ENCODE data around the gene SRD5A1.

The SRD5A1 gene

DNA sequence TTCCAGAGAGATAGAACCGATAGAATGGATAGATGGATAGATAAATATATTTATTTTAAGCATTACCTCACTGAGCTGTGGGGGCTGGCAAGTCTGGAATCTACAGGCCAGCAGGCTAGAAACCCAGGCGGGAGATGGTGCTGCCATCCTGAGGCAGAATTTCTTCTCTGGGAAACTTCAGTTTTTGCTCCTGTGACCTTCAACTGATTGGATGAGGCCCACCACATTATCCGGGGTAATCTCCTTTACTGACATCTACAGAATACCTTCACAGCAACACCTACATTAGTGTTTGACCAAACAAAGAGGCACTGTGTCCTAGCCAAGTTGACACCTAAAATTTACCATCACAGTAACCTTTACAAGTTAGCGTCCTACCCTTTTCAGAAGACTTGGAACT is 50.8 kb downstream of the SRD5A1 start:
- DNase-seq (ENCODE audit: low read depth): no peak

DNA sequence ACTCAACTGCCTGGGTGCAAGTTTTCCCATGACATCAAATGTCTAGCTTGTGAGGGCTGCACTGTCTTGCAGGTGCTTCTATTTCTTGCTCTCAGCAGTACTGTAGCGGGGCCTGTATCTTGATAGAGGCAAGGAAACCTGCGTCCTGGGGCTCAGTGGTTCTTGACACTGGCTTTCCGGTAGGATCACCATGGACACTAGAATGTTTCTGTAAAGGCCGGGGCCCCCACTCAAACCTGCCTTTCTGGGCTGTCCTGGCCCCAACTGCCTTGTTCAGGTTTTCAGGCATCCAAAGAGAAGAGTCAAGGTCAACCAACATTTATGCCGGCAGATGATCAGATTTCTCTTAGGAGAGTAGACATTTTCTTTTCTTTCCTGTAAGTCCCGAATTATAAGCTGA is 53.3 kb downstream of the SRD5A1 start:
- no peak for DNase-seq (ENCODE audit: low read depth)

DNA sequence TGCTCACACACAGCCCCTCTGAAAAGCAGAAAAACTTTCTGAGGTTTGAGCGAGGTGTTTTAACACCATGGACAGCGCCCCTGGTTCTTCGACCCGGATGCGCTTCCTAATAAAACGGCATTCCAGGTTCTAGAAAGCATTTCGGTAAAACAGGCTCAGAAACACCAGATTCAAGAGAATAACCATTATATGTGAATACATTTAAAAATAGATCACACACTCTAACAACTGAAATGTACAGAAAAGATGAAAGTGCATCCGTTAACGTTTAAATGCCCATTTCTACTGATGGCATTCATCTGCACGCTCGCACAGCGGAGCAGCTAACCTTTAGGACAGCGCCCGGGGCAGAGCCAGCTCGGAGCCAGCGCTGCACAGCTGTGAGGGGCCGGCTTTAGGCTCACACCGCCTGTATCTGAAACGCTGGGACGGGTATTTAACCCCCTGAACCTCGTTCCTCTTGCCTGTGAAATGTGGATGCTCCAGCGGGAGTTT is 53.7 kb downstream of the SRD5A1 start:
- no peak for DNase-seq (ENCODE audit: low read depth)

DNA sequence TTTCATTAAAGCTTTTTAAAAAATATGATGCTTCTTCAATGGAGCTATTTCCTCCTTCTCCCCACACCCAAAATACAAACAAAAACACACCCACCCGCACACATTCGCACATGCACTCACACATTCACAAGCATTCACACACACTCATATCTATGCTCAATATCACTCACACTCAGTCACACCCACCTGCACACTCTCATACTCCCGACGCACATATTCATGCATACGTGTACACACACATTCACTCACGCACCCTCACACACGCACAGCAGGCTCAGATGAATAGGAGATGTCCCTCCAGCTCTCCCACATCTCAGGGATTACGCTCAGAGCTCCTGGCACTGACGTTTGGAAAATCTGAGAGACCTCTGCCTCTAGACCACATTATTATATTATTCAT is 54.3 kb downstream of the SRD5A1 start:
- DNase-seq (ENCODE audit: low read depth): no peak

DNA sequence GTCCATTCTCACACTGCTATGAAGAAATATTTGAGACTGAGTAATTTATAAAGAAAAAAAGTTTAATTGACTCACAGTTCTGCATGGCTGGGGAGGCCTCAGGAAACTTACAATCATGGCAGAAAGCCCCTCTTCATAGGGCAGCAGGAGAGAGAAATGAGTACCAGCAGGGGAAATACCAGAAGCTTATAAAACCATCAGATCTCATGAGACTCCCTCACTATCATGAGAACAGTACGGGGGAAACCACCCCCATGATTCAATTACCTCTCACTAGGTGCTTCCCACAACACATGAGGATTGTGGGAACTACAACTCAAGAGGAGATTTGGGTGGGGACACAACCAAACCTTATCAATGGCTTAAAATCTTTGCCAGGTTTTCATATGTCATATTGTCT is 59.7 kb downstream of the SRD5A1 start:
- DNase-seq (ENCODE audit: low read depth): no peak

DNA sequence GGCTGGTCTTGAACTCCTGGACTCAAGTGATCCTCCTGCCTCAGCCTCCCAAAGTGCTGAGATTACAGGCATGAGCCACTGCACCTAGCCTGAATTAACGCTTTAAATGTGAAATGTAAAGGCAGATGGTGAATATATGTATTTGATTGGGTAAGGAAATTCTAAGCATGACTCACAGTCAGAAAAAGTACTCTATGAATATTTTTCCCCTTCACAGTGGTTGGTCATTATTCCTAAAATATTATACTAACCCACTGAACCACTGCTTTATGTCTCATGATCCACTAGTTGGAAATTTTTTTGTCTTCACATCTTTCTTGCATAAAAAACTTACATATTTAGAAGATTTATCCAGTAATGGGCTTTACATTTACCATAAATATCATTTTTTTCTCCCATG is 65.5 kb downstream of the SRD5A1 start:
- no peak for DNase-seq (ENCODE audit: low read depth)

DNA sequence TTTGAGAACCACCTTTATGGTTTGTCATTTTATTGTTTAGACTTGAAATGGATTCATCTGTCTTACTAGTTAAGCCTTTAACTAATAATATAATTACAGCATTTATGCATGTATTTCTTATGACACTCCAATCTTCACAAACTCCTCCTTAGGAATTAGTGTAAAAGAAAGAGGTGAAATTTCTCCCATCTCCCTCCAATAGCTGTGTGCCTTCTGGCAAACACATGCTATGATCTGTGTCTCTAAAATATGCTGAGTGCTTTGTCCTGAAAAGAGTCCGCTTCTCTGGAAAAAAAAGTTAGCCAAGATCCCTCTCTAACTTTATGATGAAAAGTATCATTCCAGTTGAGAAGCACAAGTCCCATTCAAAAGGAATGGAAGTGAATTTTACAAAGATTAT is 66.1 kb downstream of the SRD5A1 start:
- DNase-seq (ENCODE audit: low read depth): no peak

DNA sequence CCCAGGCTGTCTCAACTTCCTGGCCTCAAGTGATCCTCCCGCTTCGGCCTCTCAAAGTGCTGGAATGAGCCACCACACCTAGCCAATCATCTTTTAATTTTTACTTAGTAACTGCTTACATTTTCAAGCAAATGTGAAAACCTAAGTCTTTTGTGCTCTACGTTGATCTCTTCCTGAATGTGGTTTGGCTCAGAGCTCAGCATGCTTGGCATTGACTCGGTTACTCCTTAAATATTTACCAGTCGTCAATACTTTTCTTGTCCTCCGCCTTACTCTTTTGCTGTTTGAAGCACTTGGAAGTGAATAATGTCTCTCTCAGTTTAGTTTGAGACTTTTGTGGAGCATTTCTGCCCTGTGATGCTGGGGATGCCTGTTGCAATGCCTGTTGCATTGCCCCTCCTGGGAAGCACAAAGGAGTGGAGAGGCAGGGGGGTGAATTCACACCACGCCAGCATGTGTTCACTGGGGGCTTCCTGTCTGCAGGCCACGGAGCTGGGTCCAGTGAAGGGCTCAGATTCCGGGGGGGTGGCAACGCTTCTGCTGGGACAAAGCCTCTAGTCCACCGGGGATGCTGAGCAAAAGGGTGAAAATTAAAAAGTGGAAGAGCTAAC is 66.9 kb downstream of the SRD5A1 start:
- no peak for DNase-seq (ENCODE audit: low read depth)

DNA sequence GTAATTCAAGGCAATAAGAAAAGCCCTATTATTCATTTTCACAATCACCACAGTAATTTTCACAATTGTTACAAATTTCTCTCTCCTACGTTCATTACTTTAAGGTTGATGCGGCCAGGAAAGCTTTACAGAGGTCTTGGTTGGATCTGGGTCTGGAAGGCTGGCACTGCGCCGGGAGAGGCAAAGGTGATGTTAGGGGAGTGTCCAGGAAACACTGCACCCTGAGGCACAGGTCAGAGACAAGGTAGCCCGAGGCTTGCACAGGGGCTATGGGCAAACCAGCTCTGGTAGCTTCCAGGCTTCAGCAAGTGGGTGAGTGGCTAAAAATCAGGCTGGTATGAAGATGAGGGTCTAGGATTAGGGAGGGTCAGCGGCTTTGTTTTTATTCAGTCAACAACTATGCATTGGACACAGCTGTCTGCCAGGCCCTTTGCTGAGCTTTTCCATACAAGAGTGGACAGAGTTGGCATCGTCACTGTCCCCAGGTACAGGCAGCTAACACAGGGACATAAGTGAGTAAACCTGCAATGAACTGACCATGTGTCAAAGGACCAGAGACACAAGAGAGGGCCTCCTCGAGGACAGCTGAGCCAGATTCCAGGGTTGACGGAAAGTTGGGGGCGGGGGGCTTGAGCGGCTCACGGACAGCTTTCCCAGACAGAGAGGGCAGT is 67.6 kb downstream of the SRD5A1 start:
- DNase-seq (ENCODE audit: low read depth): no peak

DNA sequence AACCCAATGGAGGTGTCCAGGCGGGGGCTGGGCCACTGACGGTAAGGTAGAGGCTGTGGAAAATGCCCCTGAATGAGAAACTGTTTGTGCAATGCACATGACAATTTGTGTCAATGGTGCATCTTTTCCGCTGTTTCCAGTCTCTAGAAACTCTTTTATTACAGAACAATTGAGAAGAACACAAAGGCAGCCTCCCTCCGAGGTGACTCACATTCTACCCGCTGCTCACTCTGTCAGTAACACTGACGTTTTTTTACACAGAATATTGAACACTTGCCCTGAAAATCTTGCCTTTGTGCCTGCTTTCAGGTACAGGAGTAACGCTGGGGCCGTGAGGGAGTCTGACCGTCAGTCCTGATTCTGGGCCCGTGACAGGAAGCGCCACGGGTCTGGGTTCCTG is 68.3 kb downstream of the SRD5A1 start:
- no peak for DNase-seq (ENCODE audit: low read depth)

DNA sequence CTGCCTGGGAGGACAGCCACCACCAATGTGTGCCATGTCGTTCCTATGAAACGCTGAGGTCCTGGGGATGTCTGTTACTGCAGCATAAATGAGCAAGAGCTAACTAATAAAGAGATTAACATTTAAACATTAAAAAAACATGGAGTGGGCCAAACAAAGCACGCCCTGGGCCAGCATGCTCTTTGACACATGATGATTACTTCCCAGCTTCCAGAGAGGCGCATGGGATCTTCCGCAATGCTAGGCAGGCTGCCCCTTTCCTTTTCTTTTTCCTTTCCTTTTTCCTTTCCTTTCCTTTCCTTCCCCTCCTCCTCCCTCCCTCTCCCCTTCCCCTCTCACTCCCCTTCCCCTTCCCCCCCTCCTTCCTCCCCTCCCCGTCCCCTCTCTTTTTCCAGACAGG is 69.4 kb downstream of the SRD5A1 start:
- no peak for DNase-seq (ENCODE audit: low read depth)

DNA sequence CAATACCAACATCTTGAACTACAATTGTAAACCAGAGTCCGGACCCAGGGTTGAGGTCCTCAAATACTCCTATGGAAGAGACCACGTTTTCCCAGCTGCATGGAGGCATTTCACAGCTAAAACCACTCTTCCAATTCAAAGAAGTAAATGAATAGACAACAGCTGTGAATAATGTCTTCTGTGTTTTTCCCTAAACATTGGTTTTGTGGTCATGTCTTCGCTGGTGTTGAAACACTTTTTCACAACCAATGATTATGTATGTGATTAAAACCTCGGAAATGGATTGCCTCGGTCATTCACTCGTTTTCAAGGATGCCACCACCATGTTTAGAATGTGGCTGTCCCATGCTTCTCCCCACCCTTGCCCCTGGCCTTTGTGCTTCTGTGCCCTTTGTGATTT is 70.6 kb downstream of the SRD5A1 start:
- DNase-seq (ENCODE audit: low read depth): no peak

DNA sequence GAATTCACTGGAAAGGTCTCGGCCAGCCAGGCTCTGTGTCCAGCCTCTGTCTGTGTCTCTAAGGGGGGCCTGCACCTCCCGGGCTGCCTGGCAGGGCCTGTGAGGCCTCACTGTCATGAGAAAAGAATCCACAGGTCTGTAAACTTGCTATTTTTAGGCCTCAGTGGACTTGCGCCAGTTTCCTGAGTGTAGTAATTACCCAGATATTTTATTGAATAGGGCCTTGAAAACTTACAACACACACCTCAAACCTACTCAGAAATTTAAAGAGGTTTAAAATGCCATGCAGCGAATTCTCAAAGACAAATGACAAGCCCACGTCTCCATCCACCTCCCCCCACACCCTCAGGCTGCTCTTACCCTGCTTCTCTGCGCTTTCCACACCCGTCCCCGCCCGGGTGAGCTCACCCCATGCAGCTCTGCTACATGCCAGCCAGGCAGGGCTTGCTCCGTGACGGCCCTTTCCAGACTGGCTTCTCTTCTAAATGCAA is 71.2 kb downstream of the SRD5A1 start:
- no peak for DNase-seq (ENCODE audit: low read depth)

DNA sequence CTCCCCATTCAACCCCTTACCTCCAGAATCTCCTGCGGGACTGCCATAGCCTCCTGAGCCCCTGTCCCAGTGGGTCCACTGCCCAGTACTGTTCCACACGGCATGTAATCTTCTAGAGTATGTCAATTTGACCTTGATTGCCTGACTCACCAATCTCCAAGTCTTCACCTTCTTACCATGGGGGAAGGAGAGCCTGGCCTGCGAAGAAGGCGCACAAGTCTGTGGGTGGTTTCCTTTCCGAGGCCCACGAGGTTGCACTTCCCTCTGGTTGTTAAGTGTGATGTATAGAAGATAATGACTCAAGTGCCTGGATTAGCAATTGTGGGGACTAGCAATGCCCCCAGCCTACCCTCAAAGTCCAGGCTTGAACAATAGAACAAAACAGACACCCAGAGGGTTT is 71.8 kb downstream of the SRD5A1 start:
- DNase-seq (ENCODE audit: low read depth): no peak

DNA sequence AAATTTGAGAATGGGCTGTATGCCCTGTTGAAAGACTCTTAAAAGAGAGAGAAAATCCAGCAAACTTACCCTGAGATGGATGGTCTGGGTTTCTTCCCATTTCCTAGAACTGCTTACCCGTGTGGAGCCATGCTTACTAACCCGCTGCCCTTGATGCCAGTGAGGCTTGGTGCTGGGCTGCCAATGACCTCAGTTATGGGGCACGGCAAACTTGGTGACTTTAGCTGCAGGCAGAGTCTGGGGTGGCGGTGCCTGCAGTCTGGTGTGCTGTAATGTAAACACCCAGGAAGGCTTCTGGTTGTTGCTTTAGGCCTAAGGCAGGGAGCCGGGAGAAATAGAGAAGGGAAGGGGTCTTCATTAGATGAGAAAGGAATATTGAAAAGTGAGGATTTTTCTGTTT is 72.7 kb downstream of the SRD5A1 start:
- DNase-seq (ENCODE audit: low read depth): no peak

DNA sequence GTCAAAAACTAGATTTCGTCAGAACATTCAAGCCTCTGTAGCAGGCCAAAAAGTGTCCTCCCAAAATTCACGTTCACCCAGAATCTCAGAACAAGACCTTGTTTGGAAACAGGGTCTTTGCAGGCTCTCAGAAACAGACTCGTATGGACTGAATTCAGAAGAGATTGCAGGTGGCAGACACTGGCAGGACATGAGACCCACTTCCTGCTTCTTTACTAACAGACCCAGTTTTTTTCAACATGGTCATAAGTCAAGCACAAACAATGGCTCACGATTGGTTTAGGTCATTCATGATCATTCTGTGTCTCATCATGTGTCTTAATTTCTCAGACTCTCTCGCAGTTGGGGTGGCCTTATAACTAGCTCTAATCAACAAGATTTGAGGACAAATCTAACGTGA is 74.6 kb downstream of the SRD5A1 start:
- no peak for DNase-seq (ENCODE audit: low read depth)

DNA sequence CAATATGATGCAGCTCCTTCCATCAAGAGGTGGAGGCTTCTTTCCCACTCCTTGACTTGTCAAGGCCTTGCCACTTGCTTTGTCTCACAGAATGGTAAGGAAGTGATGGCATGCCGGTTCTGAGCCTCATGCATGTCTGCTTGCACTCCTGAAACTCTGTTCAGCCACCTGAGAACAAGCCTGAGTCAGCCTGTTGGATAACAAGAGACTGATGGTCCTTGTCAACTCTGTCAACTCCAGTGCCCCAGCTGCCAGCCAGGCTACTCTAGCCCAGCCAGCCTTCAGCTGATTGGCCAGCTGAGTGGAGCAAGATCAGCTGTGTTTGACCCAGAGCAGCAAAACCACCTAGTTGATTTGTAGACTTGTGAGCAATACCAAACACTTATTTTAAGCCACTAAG is 75.6 kb downstream of the SRD5A1 start:
- no peak for DNase-seq (ENCODE audit: low read depth)

DNA sequence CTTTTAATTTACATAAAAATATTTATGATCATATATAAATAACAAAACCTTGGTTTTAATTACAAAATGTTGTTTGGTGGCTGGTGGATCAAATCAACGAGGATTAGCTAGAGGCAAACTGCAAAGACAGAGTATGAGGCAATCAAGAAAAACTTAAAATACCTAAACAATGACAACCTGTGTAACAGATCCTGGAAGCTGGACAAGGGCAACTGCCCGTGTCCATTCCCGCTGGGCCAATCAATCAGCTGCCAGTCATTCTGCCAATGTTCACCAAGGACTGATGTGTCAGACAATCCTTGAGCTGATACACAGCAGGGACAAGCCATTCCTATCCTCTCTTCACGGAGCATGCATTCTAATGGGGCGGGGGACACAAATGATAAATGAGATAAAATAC is 76.8 kb downstream of the SRD5A1 start:
- no peak for DNase-seq (ENCODE audit: low read depth)

DNA sequence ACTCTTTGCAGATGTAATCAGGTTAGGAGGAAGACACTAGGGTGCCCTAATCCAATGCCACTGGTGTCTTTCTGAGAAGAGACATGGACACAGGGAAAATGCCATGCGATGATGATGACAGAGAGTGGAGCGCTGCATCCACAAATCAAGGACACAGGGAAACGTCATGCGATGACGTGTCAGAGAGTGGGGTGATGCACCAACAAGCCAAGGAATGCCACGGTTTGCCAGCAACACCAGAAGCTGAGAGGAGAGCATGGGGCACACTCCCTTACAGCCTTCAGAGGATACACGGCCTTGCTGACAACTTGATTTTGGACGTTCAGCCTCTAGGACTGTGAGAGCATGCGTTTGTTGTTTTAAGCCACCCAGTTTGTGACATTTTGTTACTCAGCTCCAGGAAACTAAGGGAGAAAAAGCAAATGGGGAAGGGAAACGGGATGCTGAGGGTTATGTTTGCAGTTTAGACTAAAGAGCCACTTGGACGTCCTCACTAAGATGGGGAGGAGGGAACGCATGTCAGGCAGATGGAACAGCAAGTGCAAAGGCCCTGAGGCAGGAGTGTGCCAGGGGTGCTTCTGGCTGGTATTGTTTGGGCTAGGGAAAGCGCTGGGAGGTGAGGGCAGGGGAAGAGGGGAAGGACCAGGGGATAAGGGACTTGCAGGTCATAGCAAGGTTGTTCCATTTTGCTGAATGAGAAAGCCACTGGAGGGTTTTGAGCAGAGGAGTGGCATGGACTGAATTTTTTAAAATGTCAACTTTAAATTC is 77.5 kb downstream of the SRD5A1 start:
- no peak for DNase-seq (ENCODE audit: low read depth)

DNA sequence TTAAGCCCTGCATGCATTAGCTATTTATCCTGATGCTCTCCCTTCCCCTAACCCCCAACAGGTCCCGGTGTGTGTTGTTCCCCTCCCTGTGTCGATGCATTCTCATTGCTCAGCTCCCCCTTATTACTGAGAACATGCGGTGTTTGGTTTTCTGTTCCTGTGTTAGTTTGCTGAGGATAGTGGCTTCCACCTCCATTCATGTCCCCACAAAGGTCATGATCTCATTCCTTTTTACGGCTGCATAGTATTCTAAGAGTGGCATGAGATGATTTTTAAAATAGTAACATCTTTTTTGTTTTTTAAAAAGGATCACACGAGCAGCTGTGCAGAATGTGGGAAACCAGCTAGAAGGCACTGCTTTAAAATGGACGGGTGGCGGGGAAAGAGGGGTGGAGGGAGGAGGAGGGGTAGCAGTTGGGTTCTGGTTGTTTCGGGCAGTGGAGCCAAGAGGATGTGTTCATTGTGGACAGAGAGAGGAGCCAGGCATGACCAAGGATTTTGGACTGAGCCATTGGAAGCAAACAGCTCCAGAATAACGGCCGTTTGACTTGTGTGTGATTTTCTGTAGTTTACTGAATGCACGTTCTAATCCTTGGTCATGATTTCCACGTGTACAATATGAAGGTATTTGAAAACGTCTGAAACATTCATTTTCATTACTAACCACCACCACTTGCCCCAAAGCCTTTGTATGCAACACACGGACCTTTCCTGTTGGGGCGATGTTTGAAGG is 78.3 kb downstream of the SRD5A1 start:
- DNase-seq (ENCODE audit: low read depth): no peak

DNA sequence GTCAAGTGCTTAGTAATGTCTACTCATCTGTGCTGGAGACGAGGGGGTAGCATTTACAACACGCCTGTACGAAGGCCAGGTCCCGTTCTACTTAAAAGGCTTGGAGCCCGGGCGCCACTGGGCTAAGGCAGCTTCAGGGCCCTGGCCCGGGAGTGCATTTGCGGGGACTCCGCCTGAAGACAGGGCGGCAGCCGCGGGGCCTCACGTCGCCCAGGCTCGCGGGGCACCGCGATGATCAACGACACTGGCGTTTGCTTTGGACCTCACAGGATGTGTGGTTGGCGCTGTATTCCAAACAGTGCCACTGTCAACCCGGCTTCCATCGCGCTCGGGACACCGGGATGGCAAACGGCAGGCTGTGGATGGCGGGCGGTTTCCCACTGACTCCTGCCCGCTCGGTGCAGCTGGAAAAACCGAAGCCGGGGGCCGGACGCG is 78.9 kb downstream of the SRD5A1 start:
- peak; percentile 33 for DNase-seq (ENCODE audit: low read depth)

DNA sequence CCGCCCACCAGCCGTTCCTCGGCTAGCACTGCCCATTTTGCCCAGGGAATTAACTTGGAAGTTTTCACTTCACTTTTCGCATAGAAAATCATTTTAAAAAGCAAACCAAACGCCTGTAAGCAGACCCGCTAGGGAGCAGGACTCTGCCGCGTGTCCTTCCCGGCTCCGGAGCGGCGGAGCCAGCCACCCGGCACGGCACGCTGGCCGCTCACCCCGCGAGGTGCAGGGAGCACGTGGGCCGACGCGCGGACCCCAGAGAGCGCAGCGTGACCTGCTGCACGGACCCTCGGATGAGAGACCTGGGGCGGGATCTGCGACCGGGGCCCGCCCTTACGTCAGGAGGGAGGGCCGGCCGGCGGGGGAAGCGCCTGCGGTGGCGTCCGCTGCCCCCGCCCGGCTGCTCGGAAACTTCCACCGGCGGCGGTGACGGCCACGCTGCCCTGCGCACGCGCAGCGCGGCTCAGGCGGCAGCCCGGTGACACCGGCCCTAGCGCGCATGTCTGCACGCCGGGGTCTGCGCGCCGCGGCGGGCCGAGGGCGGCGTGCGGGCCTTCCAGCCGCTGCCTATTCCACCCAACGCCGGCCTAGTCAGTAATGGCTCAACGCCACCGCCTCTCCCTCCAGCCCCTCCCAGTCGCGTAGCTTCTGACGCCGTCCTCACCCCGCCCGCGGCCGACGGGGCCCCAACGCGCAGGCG is 79.5 kb downstream of the SRD5A1 start:
- DNase-seq (ENCODE audit: low read depth): peak; percentile 98
